Activated naive CD8-positive, alpha-beta T cell treated with anti-CD3 and anti-CD28 coated beads, Interleukin-2, amount 50 U/mL, for 24 hours (primary cell): ENCODE data around the gene CYP2A6.
A peak's percentile ranks its signal among the peaks of the same experiment; 100 is the strongest.

Experiments
- ATAC-seq: fragments of 150-1000 bp; cut with Tn5 transposase; one replicate; pipeline ENCODE4 v1.10.0; 2021
- DNase-seq: peaks from one replicate; pipeline ENCODE4 v3.0.0; 2021
- H3K27ac Mint-ChIP-seq: one replicate; pipeline ENCODE4 v1.8.0; 2021; ENCODE audit warnings: mild to moderate bottlenecking, mixed read lengths
- H3K27me3 Mint-ChIP-seq: one replicate; pipeline ENCODE4 v1.8.0; 2021; ENCODE audit warnings: mixed read lengths
- H3K36me3 Mint-ChIP-seq: one replicate; pipeline ENCODE4 v1.8.0; 2021; ENCODE audit warnings: low read depth, mixed read lengths
- H3K4me1 Mint-ChIP-seq: one replicate; pipeline ENCODE4 v1.8.0; 2021; ENCODE audit warnings: mixed read lengths
- H3K4me3 Mint-ChIP-seq: one replicate; pipeline ENCODE4 v1.8.0; 2021; ENCODE audit warnings: mild to moderate bottlenecking, moderate library complexity, mixed read lengths
- H3K9me3 Mint-ChIP-seq: one replicate; pipeline ENCODE4 v1.8.0; 2021; ENCODE audit warnings: mixed read lengths

CYP2A6 gene

DNA sequence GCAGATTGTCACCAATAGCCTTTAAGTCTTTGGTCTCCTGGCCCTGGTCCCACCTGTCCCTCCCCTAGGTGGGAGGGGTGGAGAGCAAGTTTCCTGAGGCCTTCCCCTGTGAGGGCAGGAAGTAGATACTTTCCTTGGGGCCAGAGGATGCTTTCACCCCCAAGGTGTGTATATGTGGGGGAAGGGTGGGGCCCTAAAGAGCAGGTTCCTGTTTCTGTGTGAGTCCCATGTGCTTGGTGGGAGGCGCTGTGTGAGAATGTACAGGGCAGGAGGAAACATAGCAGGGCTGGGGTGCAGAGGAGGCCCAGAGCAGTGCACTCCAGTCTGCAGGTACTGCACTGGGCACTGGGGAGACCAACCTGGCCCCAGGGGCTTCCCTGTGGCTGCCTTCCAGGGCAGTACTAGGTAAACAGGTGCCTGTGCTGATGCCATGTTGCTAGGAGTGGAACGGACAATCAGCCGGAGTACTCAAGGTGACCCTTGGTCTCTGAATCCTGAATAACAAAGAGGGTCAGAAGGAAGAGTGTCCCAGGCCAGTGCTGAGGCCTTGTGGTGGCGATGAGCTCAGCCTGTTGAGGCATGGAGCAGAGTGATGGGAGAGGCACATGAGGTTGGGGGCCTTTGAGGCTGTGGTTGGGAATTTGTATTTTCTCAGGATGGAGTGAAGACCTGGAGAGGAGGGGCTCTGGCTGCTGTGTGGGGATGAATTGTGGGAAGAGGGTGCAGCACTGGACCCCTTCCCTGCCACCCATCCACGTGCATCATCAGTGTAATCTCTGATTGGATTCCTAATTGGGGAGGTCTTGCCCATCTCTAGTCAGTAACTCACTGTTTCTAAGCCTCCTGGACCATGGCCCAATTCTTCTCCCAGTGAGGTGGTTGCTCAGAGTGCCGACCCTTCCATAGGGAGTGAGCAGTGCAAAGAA lies 46.1 kb downstream of the CYP2A6 start:
- Mint-ChIP-seq H3K4me1 (peaks cover 84% of the 10 kb centered on the region), H3K4me3 (peak overlapping the region; percentile 90), H3K9me3 (no peaks in the 10 kb centered on the region), H3K36me3 (peaks cover 36% of the 10 kb centered on the region), H3K27ac (peak overlapping the region; percentile 93), H3K27me3 (no peaks in the 10 kb centered on the region)
- ATAC-seq (peak; percentile 33), DNase-seq (peak; percentile 53)

GRCh38 chr19:40803170-40803856 lies 46.9 kb downstream of the CYP2A6 start:
- no peaks in the 10 kb centered on the region for H3K27me3 Mint-ChIP-seq
- no peaks in the 10 kb centered on the region for H3K9me3 Mint-ChIP-seq
- ATAC-seq (no peak), DNase-seq (no peak)
- peaks cover 35% of the 10 kb centered on the region for H3K36me3 Mint-ChIP-seq
- H3K4me1 Mint-ChIP-seq, result peaks cover 86% of the 10 kb centered on the region
- peak overlapping the region; percentile 90 for H3K4me3 Mint-ChIP-seq
- peak overlapping the region; percentile 93 for H3K27ac Mint-ChIP-seq

DNA sequence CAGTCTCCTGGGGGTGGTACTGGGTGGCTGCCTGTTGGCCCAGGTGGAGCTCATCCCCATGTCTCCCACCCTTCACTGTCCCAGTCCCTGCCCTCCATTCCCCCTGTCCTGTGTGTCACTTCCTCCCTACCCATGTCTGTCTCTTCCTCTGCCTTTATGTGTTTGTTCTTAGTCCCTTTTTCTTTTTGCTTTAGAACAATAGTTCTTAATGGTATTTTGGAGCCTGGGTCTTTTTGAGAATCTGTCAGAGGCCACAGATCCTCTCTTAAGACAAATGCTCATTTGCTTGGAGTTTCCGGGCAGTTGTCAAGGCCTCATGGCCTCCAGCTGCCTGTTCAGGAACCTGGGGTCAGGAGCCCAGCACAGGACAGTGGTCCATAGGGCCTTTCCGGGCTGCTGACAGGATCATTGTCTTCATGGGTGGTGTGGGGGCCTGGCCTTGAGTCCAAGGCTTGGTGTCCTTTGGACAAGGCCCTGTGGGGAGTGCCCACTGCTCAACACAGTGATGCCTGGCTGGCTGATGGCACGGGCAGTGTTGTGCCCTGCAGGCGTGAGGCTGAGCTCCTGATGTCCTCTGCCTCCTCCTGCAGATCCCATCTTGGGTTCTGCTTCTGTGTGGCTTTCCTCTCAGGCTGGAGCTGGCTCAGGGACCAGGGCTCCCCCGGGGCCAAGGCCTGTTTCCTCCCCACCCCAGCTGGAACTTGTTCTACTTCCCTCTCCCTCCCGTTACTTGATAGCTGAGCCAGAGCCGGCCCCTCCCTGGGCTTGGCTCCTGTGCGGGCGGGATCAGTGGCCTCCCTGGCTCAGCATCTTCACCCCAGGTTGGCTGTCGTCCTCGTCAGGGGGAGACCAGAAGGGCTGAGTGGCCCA lies 47.7 kb downstream of the CYP2A6 start:
- ATAC-seq (no peak), DNase-seq (no peak)
- no peaks in the 10 kb centered on the region for H3K27me3 Mint-ChIP-seq
- H3K9me3 Mint-ChIP-seq, result no peaks in the 10 kb centered on the region
- H3K27ac Mint-ChIP-seq, result peak overlapping the region; percentile 93
- H3K4me3 Mint-ChIP-seq, result peak overlapping the region; percentile 90
- peaks cover 31% of the 10 kb centered on the region for H3K36me3 Mint-ChIP-seq
- H3K4me1 Mint-ChIP-seq, result peaks cover 86% of the 10 kb centered on the region

- peak overlapping the region; percentile 93 for H3K27ac Mint-ChIP-seq
- H3K36me3 Mint-ChIP-seq, result peaks cover 28% of the 10 kb centered on the region
- no peaks in the 10 kb centered on the region for H3K9me3 Mint-ChIP-seq
- DNase-seq (no peak), ATAC-seq (no peak)
- H3K4me3 Mint-ChIP-seq, result peak overlapping the region; percentile 90
- no peaks in the 10 kb centered on the region for H3K27me3 Mint-ChIP-seq
- peaks cover 82% of the 10 kb centered on the region for H3K4me1 Mint-ChIP-seq
Measured at GRCh38 chr19:40801426-40802299, 48.6 kb downstream of the CYP2A6 start.

- H3K27me3 Mint-ChIP-seq, result no peaks in the 10 kb centered on the region
- H3K4me1 Mint-ChIP-seq, result peaks cover 78% of the 10 kb centered on the region
- peaks cover 27% of the 10 kb centered on the region for H3K36me3 Mint-ChIP-seq
- no peak for DNase-seq
- peak overlapping the region; percentile 90 for H3K4me3 Mint-ChIP-seq
- no peaks in the 10 kb centered on the region for H3K9me3 Mint-ChIP-seq
- peak overlapping the region; percentile 74 for H3K27ac Mint-ChIP-seq
- ATAC-seq, result no peak
Measured at GRCh38 chr19:40800997-40801377, 49.3 kb downstream of the CYP2A6 start.

GRCh38 chr19:40800339-40800996 lies 49.8 kb downstream of the CYP2A6 start:
- no peaks in the 10 kb centered on the region for H3K9me3 Mint-ChIP-seq
- H3K4me1 Mint-ChIP-seq, result peaks cover 73% of the 10 kb centered on the region
- H3K4me3 Mint-ChIP-seq, result peak overlapping the region; percentile 90
- peaks cover 27% of the 10 kb centered on the region for H3K36me3 Mint-ChIP-seq
- H3K27me3 Mint-ChIP-seq, result no peaks in the 10 kb centered on the region
- DNase-seq, result no peak
- H3K27ac Mint-ChIP-seq, result peak overlapping the region; percentile 88
- ATAC-seq, result no peak

GRCh38 chr19:40799558-40800338 lies 50.5 kb downstream of the CYP2A6 start:
- Mint-ChIP-seq H3K27me3 (no peaks in the 10 kb centered on the region), H3K4me3 (peak overlapping the region; percentile 90), H3K27ac (peak overlapping the region; percentile 88), H3K9me3 (no peaks in the 10 kb centered on the region), H3K4me1 (peaks cover 66% of the 10 kb centered on the region), H3K36me3 (peaks cover 24% of the 10 kb centered on the region)
- ATAC-seq, result no peak
- DNase-seq, result peak; percentile 62

- DNase-seq (peak; percentile 100), ATAC-seq (peak; percentile 82)
- Mint-ChIP-seq H3K4me3 (peak within 1 kb of the TSS; percentile 90), H3K4me1 (peaks cover 57% of the 10 kb centered on the region), H3K9me3 (no peaks in the 10 kb centered on the region), H3K27ac (peak within 1 kb of the TSS; percentile 96), H3K27me3 (no peaks in the 10 kb centered on the region), H3K36me3 (peaks cover 18% of the 10 kb centered on the region)
Measured at GRCh38 chr19:40798683-40799557, 51.3 kb downstream of the CYP2A6 start, which contains the start of gene EGLN2. TSS of gene EGLN2 (plus strand) at chr19:40799191. CDS start at chr19:40800573, 1,382 bp downstream.

DNA sequence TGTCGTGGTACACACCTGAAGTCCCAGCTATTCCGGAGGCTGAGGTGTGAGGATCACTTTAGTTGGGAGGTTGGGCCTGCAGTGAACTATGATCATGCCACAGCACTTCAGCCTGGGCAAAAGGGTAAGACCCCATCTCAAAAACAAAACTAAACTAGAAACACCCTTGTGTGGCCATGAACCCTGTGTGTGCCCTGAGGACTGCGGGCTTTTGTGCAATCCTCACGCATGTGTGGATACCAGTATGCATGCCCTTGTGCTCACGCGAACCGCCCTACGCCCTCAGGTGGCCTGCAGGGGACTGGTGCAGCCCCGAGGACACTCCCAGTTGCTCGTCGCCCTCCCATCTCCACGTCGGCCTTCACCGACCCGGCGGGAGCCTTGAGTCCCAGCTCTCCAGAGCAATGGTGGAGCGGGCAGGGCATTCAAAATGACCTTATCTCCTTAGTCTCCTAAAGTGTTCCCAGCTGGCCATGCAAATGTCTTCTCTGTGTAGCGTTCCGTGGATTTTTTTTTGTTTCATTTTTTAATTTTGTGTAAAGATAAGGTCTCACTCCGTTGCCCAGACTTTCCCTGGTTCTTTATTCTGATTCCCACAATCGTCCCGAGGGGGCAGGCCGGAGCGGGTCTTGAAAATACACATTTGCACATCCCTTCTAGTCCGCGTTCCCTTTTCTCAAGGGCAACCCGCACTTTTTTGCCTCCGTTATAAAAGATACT lies 52.1 kb downstream of the CYP2A6 start:
- Mint-ChIP-seq H3K36me3 (peaks cover 14% of the 10 kb centered on the region), H3K27ac (peak overlapping the region; percentile 96), H3K4me1 (peaks cover 51% of the 10 kb centered on the region), H3K27me3 (no peaks in the 10 kb centered on the region), H3K9me3 (no peaks in the 10 kb centered on the region), H3K4me3 (peak overlapping the region; percentile 89)
- peak; percentile 51 for ATAC-seq
- peak; percentile 71 for DNase-seq

DNA sequence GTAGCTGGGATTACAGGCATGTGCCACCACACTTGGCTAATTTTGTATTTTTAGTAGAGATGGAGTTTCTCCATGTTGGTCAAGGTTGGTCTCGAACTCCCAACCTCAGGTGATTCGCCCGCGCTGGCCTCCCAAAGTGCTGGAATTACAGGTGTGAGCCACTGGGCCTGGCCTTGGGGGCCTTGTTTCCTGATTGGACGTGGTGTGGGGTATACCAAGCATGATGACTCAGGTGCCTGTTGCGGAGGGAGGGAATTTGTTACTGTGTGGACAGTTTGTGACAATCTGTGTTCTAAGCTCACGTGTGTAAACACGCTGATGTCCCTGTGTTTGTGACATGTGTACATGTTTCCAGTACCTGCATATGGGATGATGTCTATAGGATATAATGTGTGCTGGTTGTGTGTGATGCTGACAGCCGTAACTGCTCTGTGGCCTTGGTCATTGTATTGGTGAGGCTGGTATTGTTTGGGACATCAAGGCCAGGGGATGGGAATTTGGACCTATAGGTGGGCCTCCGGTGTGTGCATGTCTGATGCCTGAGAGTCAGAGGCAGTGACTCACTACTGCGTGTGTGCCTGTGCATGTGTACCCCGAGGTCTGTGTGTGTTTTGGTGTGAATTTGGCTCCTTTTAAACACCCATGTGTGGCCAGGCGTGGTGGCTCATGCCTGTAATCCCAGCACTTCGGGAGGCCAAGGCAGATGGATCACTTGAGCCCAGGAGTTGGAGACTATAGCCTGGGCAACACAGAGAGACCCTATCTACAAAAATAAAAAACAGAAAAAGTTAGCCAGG lies 52.9 kb downstream of the CYP2A6 start:
- ATAC-seq (no peak), DNase-seq (no peak)
- Mint-ChIP-seq H3K36me3 (peaks cover 14% of the 10 kb centered on the region), H3K4me1 (peaks cover 51% of the 10 kb centered on the region), H3K27ac (peak overlapping the region; percentile 96), H3K27me3 (no peaks in the 10 kb centered on the region), H3K4me3 (peak overlapping the region; percentile 89), H3K9me3 (no peaks in the 10 kb centered on the region)
